Progenitor cell of endocrine pancreas (in vitro differentiated cells): Measurements from ENCODE around the gene SPOCK1. TPM values are rescaled to one million over a fixed set of nuclear protein-coding genes. Genes with fewer than 3 reads are reported as not detected.

Experiments
- DNase-seq: peaks from one replicate; pipeline ENCODE4 v3.0.0; 2021; ENCODE audit warnings: low spot score; ENCODE audit not compliant: unreplicated experiment
- H3K27ac Mint-ChIP-seq: 2 replicates; pipeline ENCODE4 v1.8.0; 2021; ENCODE audit warnings: mild to moderate bottlenecking, moderate library complexity, mixed read lengths
- H3K27me3 Mint-ChIP-seq: 2 replicates; pipeline ENCODE4 v1.8.0; 2021; ENCODE audit warnings: mixed read lengths
- H3K36me3 Mint-ChIP-seq: 2 replicates; pipeline ENCODE4 v1.8.0; 2022; ENCODE audit warnings: mixed read lengths; ENCODE audit not compliant: insufficient read depth
- H3K4me1 Mint-ChIP-seq: 2 replicates; pipeline ENCODE4 v1.8.0; 2021; ENCODE audit warnings: low read depth, mixed read lengths
- H3K4me3 Mint-ChIP-seq: 2 replicates; pipeline ENCODE4 v1.8.0; 2021; ENCODE audit warnings: low read depth, mild to moderate bottlenecking, moderate library complexity, mixed read lengths
- H3K9me3 Mint-ChIP-seq: 2 replicates; pipeline ENCODE4 v1.8.0; 2021; ENCODE audit warnings: low read depth, mixed read lengths
- total RNA-seq: library from RNA; stranded (reverse); gene quantifications from 2 replicates; pipeline ENCODE4 v1.2.1, GENCODE V29; 2021
- TF ChIP-seq, protein P1 (sequence below): fragments of 200-600 bp; sonication (generic); IDR thresholded peaks from one replicate; pipeline ENCODE4 v1.5.0; 2021; ENCODE audit warnings: antibody characterized with exemption, mild to moderate bottlenecking; ENCODE audit not compliant: unreplicated experiment

The SPOCK1 gene
- total RNA-seq, 1 donor from 2014 or later: 41.4 TPM

DNA sequence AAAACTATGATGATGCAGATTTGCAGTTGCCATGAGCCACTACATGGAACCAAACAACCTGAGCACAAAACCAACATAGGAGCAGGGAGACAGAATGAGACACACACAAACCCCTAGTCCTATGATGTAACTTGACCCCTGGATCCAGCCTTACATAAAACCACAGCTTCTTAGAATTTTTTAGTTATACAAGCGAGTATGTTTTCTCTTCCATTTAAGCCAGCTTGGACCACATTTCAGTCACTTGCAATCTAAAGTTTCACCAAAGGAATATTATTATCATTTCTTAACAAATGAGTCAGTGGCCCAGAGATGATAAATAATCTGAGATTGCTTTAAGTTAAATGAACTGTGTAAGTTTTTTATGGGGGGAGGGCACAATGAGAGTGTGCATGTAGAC, 6.8 kb downstream of the SPOCK1 start:
- H3K36me3 Mint-ChIP-seq: no peaks in the 10 kb centered on the region
- TF ChIP-seq, protein P1, sequence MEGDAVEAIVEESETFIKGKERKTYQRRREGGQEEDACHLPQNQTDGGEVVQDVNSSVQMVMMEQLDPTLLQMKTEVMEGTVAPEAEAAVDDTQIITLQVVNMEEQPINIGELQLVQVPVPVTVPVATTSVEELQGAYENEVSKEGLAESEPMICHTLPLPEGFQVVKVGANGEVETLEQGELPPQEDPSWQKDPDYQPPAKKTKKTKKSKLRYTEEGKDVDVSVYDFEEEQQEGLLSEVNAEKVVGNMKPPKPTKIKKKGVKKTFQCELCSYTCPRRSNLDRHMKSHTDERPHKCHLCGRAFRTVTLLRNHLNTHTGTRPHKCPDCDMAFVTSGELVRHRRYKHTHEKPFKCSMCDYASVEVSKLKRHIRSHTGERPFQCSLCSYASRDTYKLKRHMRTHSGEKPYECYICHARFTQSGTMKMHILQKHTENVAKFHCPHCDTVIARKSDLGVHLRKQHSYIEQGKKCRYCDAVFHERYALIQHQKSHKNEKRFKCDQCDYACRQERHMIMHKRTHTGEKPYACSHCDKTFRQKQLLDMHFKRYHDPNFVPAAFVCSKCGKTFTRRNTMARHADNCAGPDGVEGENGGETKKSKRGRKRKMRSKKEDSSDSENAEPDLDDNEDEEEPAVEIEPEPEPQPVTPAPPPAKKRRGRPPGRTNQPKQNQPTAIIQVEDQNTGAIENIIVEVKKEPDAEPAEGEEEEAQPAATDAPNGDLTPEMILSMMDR: no peak
- peaks cover 24% of the 10 kb centered on the region for H3K27me3 Mint-ChIP-seq
- H3K4me3 Mint-ChIP-seq: no peak overlapping the region
- no peak for DNase-seq
- no peaks in the 10 kb centered on the region for H3K9me3 Mint-ChIP-seq
- H3K4me1 Mint-ChIP-seq: peaks cover 11% of the 10 kb centered on the region
- no peak overlapping the region for H3K27ac Mint-ChIP-seq

DNA sequence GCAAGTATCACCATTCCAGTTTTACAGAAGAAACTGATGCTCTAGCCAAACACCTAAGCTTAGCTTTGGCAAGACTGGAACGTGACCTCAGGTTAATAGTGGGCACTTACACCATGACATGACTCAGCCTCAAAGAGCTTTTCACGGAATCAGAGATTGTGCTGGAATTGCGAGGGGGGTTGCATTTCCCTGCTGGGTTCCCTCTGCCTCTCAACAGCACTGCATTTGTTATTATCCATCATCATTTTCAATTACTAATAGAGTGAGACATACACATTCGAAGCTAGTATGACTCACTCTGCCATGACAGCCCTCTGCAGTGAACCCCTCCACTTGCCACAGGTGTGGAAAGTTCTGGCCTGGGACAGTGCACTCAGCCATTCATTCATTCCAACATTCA, 8.0 kb downstream of the SPOCK1 start:
- TF ChIP-seq, protein P1: no peak
- Mint-ChIP-seq H3K9me3 (no peaks in the 10 kb centered on the region), H3K4me3 (no peak overlapping the region), H3K27ac (no peak overlapping the region), H3K36me3 (no peaks in the 10 kb centered on the region), H3K27me3 (peaks cover 13% of the 10 kb centered on the region), H3K4me1 (peaks cover 9% of the 10 kb centered on the region)
- DNase-seq: no peak

DNA sequence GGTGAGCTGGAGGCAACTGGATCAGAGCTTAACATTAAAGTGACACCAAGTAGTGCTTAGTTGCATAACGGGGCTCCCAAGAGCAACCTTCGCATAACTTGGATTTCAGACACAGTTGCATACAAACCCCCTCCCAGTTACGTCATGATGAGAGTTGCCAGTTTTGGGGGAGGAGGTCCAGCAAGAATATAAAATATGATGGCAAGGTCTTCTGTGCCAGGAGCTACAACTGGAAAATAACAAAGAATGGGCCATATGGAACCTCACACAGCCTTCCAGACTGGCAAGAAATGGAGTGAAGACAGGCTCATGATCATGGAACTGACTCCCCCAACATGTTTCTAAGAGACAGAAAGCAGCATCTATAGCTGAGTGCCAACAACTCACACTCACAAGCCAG, 8.5 kb downstream of the SPOCK1 start:
- Mint-ChIP-seq H3K27ac (no peak overlapping the region), H3K4me3 (no peak overlapping the region), H3K36me3 (no peaks in the 10 kb centered on the region), H3K27me3 (peaks cover 11% of the 10 kb centered on the region), H3K9me3 (no peaks in the 10 kb centered on the region), H3K4me1 (peaks cover 8% of the 10 kb centered on the region)
- no peak for DNase-seq
- TF ChIP-seq, protein P1: no peak

DNA sequence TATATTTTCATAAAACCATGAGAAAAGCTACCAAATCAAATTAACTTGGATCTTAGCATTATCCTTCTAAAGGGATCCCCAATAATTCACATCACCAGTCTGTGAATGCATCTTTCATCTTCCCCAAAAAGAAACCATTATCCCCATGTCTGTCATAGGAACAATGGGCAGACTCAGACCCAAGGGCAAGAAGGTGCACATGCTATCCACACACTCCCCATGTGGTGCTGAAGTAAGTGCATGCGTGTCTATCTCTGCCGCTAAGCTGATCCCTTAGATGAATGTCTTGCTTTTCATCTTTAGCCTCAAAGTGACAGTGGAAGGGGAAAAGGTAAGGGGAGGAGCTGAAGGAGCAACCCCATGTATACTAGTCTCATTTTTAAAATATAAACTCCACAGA, 10.2 kb downstream of the SPOCK1 start:
- no peaks in the 10 kb centered on the region for H3K27me3 Mint-ChIP-seq

DNA sequence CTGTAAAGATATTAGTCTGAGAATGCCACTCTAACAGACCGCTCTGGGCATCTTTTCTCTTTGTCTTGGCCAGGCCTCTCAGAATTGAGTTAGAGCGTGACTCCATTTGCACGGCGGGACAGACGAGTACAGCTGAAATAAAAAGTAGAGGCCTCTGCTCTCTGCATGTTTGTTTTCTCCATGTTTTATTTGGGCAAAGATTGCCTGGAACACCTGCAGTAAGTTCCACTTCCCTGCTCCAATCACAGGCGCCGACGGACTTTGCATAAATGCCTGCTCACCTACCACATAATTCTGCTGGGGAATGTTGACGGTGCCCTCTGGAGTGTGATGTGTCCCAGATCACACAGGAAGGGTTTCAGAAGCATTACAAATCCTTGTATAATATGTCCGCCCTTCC, 10.6 kb downstream of the SPOCK1 start:
- Mint-ChIP-seq H3K27ac (no peak overlapping the region), H3K27me3 (no peaks in the 10 kb centered on the region), H3K4me3 (no peak overlapping the region), H3K4me1 (no peaks in the 10 kb centered on the region), H3K36me3 (no peaks in the 10 kb centered on the region), H3K9me3 (no peaks in the 10 kb centered on the region)
- DNase-seq: no peak
- TF ChIP-seq, protein P1: no peak

More for the DNA sequence above, 10.2 kb downstream of the SPOCK1 start:
- DNase-seq: no peak
- no peak overlapping the region for H3K27ac Mint-ChIP-seq
- TF ChIP-seq, protein P1: no peak
- H3K4me1 Mint-ChIP-seq: no peaks in the 10 kb centered on the region
- no peaks in the 10 kb centered on the region for H3K9me3 Mint-ChIP-seq
- H3K36me3 Mint-ChIP-seq: no peaks in the 10 kb centered on the region
- H3K4me3 Mint-ChIP-seq: no peak overlapping the region

DNA sequence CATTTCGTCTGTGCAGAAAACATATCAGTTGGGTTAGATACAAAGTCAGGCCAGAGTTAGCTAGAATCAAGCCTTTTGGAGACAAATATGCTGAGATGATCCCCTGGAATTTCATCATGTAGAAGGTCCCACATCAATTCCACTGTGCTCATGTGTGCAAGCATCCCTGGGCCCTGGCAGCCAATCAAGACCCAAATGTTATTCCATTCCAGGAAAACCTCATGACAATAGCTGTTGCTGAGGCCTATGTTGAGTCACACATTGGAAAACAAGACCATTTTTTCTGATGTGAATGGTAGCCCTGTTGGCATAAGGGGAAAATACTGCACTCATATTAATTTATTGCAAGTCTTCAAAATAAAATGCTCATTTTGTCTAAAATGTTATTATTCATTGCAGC, 11.5 kb downstream of the SPOCK1 start:
- Mint-ChIP-seq H3K36me3 (no peaks in the 10 kb centered on the region), H3K4me1 (no peaks in the 10 kb centered on the region), H3K27ac (no peak overlapping the region), H3K4me3 (no peak overlapping the region), H3K9me3 (no peaks in the 10 kb centered on the region), H3K27me3 (no peaks in the 10 kb centered on the region)
- DNase-seq: no peak
- TF ChIP-seq, protein P1: no peak
